VCaP (cell line): ENCODE measurements around the gene OTOP2.
A peak's percentile ranks its signal among the peaks of the same experiment; 100 is the strongest.

ENCODE experiments used
- H3K27ac ChIP-seq: fragments of 450-650 bp; 2 replicates; pipeline ENCODE4 v1.5.1; 2017
- CTCF ChIP-seq: fragments of 450-650 bp; conservative IDR thresholded peaks from 2 replicates; pipeline ENCODE4 v1.5.1; 2017; ENCODE audit warnings: mild to moderate bottlenecking, moderate library complexity

Gene OTOP2

GRCh38 chr17:74972107-74972972, 48.3 kb downstream of the OTOP2 start, which contains the start of gene HID1:
HID1 (minus strand) TSS chr17:74972759; CDS start chr17:74972656, 103 bp downstream.
- peak within 1 kb of the TSS; percentile 86 for H3K27ac ChIP-seq
- no peak for TF ChIP-seq CTCF

- TF ChIP-seq CTCF = no peak
- H3K27ac ChIP-seq = peak overlapping the region; percentile 86
Observed at GRCh38 chr17:74972973-74973328, 48.9 kb downstream of the OTOP2 start.

- H3K27ac ChIP-seq = no peak overlapping the region
- TF ChIP-seq CTCF = no peak
Observed at GRCh38 chr17:74975943-74976342, 51.9 kb downstream of the OTOP2 start.

- no peak overlapping the region for H3K27ac ChIP-seq
- TF ChIP-seq CTCF = no peak
Observed at GRCh38 chr17:74977802-74978201, 53.7 kb downstream of the OTOP2 start.

GRCh38 chr17:74978240-74978639, 54.2 kb downstream of the OTOP2 start:
- no peak for TF ChIP-seq CTCF
- H3K27ac ChIP-seq = no peak overlapping the region

- H3K27ac ChIP-seq = no peak overlapping the region
- no peak for TF ChIP-seq CTCF
Observed at GRCh38 chr17:74979408-74980146, 55.5 kb downstream of the OTOP2 start.

- peak overlapping the region; percentile 92 for H3K27ac ChIP-seq
- no peak for TF ChIP-seq CTCF
Observed at GRCh38 chr17:74981318-74981978, 57.4 kb downstream of the OTOP2 start.
